CD14-positive monocyte (primary cell): ENCODE measurements around the gene ZBTB7A. TPM values are rescaled to one million over a fixed set of nuclear protein-coding genes. Genes with fewer than 3 reads are reported as not detected.

Experiments
- DNase-seq, 3 donors: peaks; one replicate each; pipeline ENCODE4 v3.0.0-alpha.2; 2011 to 2022
- H2AFZ ChIP-seq: 2 replicates; pipeline ENCODE4 v1.6.0; 2012; ENCODE audit warnings: mild to moderate bottlenecking, low read depth, low read length, inconsistent platforms; ENCODE audit not compliant: insufficient read depth, poor library complexity, severe bottlenecking
- H3K27ac ChIP-seq, 2 donors: 1 replicate in 1 of 2; 2 replicates in 1 of 2; pipeline ENCODE4 v1.5.1; 2012 to 2013; ENCODE audit warnings: low read length in 2 of 2, control low read depth in 1 of 2, inconsistent platforms in 1 of 2, low read depth in 1 of 2, mild to moderate bottlenecking in 1 of 2
- H3K27me3 ChIP-seq, 2 donors: one replicate each; pipeline versions ENCODE4 v1.6.0 to v1.6.1; 2011 to 2013; ENCODE audit warnings: low read length in 2 of 2; ENCODE audit not compliant: control insufficient read depth in 2 of 2, insufficient read depth in 2 of 2
- H3K36me3 ChIP-seq, 2 donors: replicated peaks in 1 of 2; 1 replicate in 1 of 2; 2 replicates in 1 of 2; pipeline versions ENCODE4 v1.5.1 to v1.6.1; 2012 to 2013; ENCODE audit warnings: low read length in 2 of 2, control low read depth in 1 of 2, inconsistent platforms in 1 of 2, mild to moderate bottlenecking in 1 of 2; ENCODE audit not compliant: insufficient read depth in 2 of 2, control insufficient read depth in 1 of 2
- H3K4me1 ChIP-seq, 2 donors: 1 replicate in 1 of 2; 2 replicates in 1 of 2; pipeline versions ENCODE4 v1.5.1 to v1.6.1; 2012 to 2013; ENCODE audit warnings: low read length in 2 of 2, control low read depth in 1 of 2, inconsistent platforms in 1 of 2, mild to moderate bottlenecking in 1 of 2, moderate library complexity in 1 of 2; ENCODE audit not compliant: insufficient read depth in 2 of 2, control insufficient read depth in 1 of 2
- H3K4me2 ChIP-seq: replicated peaks from 2 replicates; pipeline ENCODE3; 2012; ENCODE audit warnings: low read length, moderate library complexity, mild to moderate bottlenecking; ENCODE audit not compliant: poor library complexity, severe bottlenecking; ENCODE audit errors: extremely low read depth
- H3K4me3 ChIP-seq, 3 experiments: fragments of 200-600 bp in 1 of 3; sonication (generic) in 1 of 3; replicated peaks in 1 of 3; 1 replicate in 2 of 3; 2 replicates in 1 of 3; pipeline ENCODE4 v1.5.1; 2011 to 2013; ENCODE audit warnings: low read length in 3 of 3, mild to moderate bottlenecking in 3 of 3, control low read depth in 2 of 3, low read depth in 2 of 3, inconsistent platforms in 1 of 3, moderate library complexity in 1 of 3
- H3K79me2 ChIP-seq: 2 replicates; pipeline ENCODE4 v1.6.0; 2012; ENCODE audit warnings: mild to moderate bottlenecking, control low read depth, inconsistent platforms, low read length, moderate library complexity; ENCODE audit not compliant: insufficient read depth
- H3K9ac ChIP-seq: 2 replicates; pipeline ENCODE4 v1.6.0; 2017; ENCODE audit warnings: low read length, mild to moderate bottlenecking; ENCODE audit not compliant: insufficient read depth, poor library complexity, severe bottlenecking
- H3K9me3 ChIP-seq, 2 donors: replicated peaks in 1 of 2; 1 replicate in 1 of 2; 2 replicates in 1 of 2; pipeline versions ENCODE4 v1.5.1 to v1.6.1; 2012 to 2013; ENCODE audit warnings: low read length in 2 of 2, control low read depth in 1 of 2; ENCODE audit not compliant: control insufficient read depth in 1 of 2, insufficient read depth in 1 of 2
- H4K20me1 ChIP-seq: 2 replicates; pipeline ENCODE4 v1.6.0; 2012; ENCODE audit warnings: mild to moderate bottlenecking, low read length, control low read depth, moderate library complexity; ENCODE audit not compliant: insufficient read depth
- H3K27ac Mint-ChIP-seq, 7 donors: one replicate each; pipeline ENCODE4 v1.8.0; 2020; ENCODE audit warnings: mild to moderate bottlenecking in 7 of 7, mixed read lengths in 7 of 7, moderate library complexity in 6 of 7, inconsistent platforms in 2 of 7
- H3K27me3 Mint-ChIP-seq, 3 donors: one replicate each; pipeline ENCODE4 v1.8.0; 2021 to 2022; ENCODE audit warnings: low read depth in 3 of 3, mild to moderate bottlenecking in 3 of 3, mixed read lengths in 3 of 3, moderate library complexity in 3 of 3, inconsistent platforms in 1 of 3
- H3K36me3 Mint-ChIP-seq, 2 donors: one replicate each; pipeline ENCODE4 v1.8.0; 2020; ENCODE audit warnings: mixed read lengths in 2 of 2, inconsistent platforms in 1 of 2, mild to moderate bottlenecking in 1 of 2
- H3K4me1 Mint-ChIP-seq: one replicate; pipeline ENCODE4 v1.8.0; 2020; ENCODE audit warnings: mild to moderate bottlenecking, mixed read lengths
- H3K4me3 Mint-ChIP-seq, 2 donors: one replicate each; pipeline ENCODE4 v1.8.0; 2020; ENCODE audit warnings: mild to moderate bottlenecking in 2 of 2, mixed read lengths in 2 of 2, moderate library complexity in 1 of 2
- H3K9me3 Mint-ChIP-seq, 7 donors: one replicate each; pipeline ENCODE4 v1.8.0; 2020 to 2022; ENCODE audit warnings: mixed read lengths in 7 of 7, mild to moderate bottlenecking in 6 of 7, moderate library complexity in 6 of 7, inconsistent platforms in 2 of 7
- CTCF ChIP-seq: fragments of 200-600 bp; IDR thresholded peaks from one replicate; pipeline ENCODE4 v1.8.0; 2022; ENCODE audit warnings: antibody characterized with exemption, mild to moderate bottlenecking
- WGBS: methylation state at CpG from one replicate; pipeline ENCODE4 v1.1.5; 2013; ENCODE audit warnings: missing lambda C conversion rate; ENCODE audit not compliant: insufficient coverage; 5-methylcytosine and 5-hydroxymethylcytosine counted together
- intact Hi-C, 2 donors: fragments of 100-400 bp; cut with micrococcal nuclease; formaldehyde crosslinking; loops; one replicate each; pipeline versions ENCODE4 v1.15.0 to v1.15.1; 2023
- polyA plus RNA-seq, 3 donors: library from polyadenylated mRNA; depleted of rRNA in 1 of 3; unstranded in 2 of 3; stranded (reverse) in 1 of 3; fragments of 300-500 nt in 2 of 3; fragments of >200 nt in 1 of 3; fragmentation: Illumina TruSeq in 2 of 3; gene quantifications; 1 replicate in 2 of 3; 2 replicates in 1 of 3; pipeline ENCODE4 v1.2.3, GENCODE V29; 2012 to 2021

The ZBTB7A gene
- polyA plus RNA-seq, 3 donors, result 18.0 to 31.5 (median 20.2) TPM

GRCh38 chr19:4045597-4046361 is 20.9 kb downstream of the ZBTB7A start:
- no peak overlapping the region for H3K4me3 ChIP-seq
- peaks cover 0 to 2% of the 10 kb centered on the region in 2 donors for H3K4me1 ChIP-seq
- Mint-ChIP-seq H3K27ac (peak overlapping the region in 4 of 7 donors; percentile 14 to 54 (median 28)), H3K4me1 (peaks cover 8% of the 10 kb centered on the region), H3K4me3 (no peak overlapping the region), H3K9me3 (no peaks in the 10 kb centered on the region), H3K36me3 (peaks cover 42 to 66% of the 10 kb centered on the region in 2 donors), H3K27me3 (peaks cover 0 to 1% (median 0%) of the 10 kb centered on the region in 3 donors)
- H3K4me2 ChIP-seq, result no peak overlapping the region
- H3K9me3 ChIP-seq, result no peaks in the 10 kb centered on the region
- peaks cover 95% of the 10 kb centered on the region for H4K20me1 ChIP-seq
- WGBS, result 95% methylated on average over 24 of the region's 32 CpGs
- no peak overlapping the region for H2AFZ ChIP-seq
- H3K79me2 ChIP-seq, result peaks cover 84% of the 10 kb centered on the region
- no peak for TF ChIP-seq CTCF
- H3K27ac ChIP-seq, result no peak overlapping the region
- no peaks in the 10 kb centered on the region for H3K27me3 ChIP-seq
- intact Hi-C loops, result no loop called here
- DNase-seq, result no peak
- H3K36me3 ChIP-seq, result peaks cover 45 to 57% of the 10 kb centered on the region in 2 donors
- no peak overlapping the region for H3K9ac ChIP-seq

GRCh38 chr19:4044990-4045465 is 21.7 kb downstream of the ZBTB7A start:
- Histone ChIP-seq H3K27ac (no peak overlapping the region), H3K9me3 (no peaks in the 10 kb centered on the region), H3K36me3 (peaks cover 38 to 53% of the 10 kb centered on the region in 2 donors), H3K4me1 (no peaks in the 10 kb centered on the region), H2AFZ (no peak overlapping the region), H4K20me1 (peaks cover 95% of the 10 kb centered on the region), H3K4me2 (no peak overlapping the region), H3K27me3 (no peaks in the 10 kb centered on the region), H3K79me2 (peaks cover 77% of the 10 kb centered on the region), H3K4me3 (no peak overlapping the region), H3K9ac (no peak overlapping the region)
- WGBS, result 92% methylated on average over 11 of the region's 21 CpGs
- intact Hi-C loops, result no loop called here
- Mint-ChIP-seq H3K4me3 (no peak overlapping the region), H3K9me3 (no peaks in the 10 kb centered on the region), H3K27me3 (peaks cover 0 to 3% (median 0%) of the 10 kb centered on the region in 3 donors), H3K4me1 (peaks cover 3% of the 10 kb centered on the region), H3K27ac (no peak overlapping the region), H3K36me3 (peaks cover 35 to 63% of the 10 kb centered on the region in 2 donors)
- no peak for DNase-seq
- no peak for TF ChIP-seq CTCF
